ENCODE measurements around the gene PRR35.

The PRR35 gene

DNA sequence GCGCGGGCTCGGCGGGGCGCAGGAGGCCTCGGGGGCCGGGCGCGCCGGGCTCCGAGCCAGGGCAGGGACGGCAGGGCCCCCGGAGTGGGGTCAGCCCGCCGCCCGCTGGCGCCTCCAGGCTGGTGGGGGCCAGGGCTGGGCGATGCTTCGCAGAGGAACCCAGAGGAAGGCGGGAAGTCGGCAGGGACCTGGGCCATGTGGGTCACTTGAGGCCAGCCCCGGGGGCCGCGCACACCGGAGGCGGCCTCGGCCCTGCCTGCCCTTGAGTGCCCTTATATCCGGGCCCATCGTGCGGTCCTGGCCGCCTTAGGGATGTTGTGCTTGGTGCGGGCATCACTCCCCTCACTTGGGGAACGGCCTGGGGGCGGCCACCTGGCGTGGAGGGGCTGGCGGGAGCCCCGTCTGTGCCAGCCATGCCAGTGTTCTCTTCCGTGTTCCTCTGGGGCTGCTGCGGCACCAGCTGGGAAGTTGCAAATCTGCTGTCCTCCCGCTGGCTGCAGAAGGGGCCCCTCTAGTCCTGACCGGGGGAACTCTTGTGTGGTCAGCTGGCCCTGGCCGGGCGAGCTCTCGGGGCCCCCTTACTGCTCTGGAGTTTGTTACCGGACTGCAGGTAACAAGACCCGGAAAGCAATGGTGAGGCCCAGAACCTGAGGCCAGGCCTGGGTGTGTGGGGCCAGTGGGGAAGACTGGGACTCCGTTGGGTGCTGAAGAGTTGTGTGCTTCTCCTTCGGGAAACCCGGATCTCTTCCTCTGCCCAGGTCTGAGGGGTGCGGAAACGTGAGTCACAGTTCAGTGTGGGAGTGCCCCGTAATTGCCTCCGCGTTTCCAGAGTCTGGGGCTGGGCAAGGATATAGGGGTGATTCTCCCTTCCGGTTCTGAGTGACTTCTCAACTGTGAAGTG lies 31.8 kb upstream of the PRR35 start:
- peak; percentile 45 for DNase-seq
- ATAC-seq: peak; percentile 5

DNA sequence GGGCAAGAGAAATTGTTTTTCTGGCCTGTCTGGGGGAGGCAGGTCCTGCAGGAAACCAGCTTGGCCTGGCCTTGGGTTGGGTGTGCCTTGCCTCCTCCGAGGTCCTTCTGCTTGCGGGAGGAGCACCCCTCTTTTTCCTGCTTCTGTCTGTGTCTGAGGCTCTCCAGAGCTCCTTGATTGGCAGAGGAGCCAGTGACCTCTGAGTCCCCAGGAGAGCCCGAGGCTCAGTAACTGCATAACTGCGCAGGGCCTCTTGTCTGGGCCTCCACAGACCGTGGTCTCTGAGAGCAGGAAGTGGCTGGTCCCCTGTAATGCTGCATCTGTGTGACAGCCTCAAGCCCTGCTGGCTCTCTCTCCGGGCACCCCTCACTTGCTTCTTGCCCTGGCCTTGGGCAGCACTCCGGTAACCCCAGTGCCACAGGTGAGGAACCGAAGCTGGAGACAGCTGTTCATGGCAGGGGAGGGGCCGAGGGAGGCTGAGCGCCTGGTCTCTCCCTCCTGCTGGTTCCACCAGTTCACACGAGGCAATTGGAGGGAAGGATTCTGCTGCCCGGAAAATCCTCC lies 31.1 kb upstream of the PRR35 start:
- ATAC-seq (no peak), DNase-seq (peak; percentile 22)

DNA sequence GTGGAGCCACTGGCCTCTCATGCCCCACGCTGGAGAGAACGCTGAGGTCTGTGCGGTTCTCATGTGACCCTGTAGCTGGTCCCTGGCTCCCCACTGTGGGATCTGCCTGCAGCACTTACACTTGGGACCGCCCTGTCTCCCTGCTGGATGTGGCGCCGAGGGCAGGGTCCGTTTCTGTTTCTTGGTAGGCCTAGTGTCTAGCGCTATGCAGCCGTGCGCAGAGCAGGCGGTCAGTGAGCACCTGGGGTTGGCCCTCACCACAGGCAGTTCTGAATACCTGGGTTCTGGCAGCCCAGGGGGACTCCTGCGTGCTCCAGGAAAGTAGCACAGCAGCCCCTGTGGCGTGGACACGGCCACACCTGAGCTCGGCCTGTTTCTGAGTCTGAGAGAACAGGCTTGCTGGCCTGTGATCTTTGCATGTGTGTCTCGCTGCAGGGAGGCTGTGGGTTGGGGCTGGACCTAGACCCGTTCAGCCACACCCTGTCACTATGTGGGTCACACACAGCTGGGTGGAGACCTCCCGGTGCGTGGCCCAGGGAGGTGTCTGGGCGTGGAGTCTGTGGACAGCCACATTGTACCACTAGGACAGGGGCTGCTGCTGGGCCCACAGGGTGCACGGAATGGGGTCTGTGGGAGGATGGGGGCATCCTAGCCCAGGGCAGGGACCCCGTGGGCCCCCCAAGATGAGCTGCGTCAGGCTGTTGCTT lies 29.9 kb upstream of the PRR35 start:
- no peak for ATAC-seq
- DNase-seq: no peak

DNA sequence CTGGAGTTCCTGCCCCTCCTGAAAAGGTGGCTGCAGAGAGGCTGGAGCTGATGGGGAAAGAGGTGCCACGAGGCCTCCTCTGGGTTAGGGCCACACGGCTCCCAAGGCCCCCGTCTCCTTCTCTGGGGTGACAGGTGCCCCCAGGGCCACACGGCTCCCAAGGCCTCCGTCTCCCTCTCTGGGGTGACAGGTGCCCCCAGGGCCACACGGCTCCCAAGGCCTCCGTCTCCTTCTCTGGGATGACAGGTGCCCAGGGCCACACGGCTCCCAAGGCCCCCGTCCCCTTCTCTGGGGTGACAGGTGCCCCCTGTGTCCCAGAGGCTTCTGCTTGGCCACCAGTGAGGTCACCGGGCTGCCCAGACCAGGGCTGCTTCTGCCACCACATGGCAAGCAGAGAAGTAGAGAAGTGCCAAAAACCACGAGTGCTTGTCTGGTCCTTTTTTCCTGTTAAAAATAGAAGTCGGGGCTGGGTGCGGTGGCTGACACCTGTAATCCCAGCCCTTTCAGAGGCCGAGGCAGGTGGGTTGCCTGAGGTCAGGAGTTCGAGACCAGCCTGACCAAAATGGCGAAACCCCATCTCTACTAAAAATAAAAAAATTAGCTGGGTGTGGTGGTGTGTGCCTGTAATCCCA lies 28.6 kb upstream of the PRR35 start:
- ATAC-seq (no peak), DNase-seq (no peak)

DNA sequence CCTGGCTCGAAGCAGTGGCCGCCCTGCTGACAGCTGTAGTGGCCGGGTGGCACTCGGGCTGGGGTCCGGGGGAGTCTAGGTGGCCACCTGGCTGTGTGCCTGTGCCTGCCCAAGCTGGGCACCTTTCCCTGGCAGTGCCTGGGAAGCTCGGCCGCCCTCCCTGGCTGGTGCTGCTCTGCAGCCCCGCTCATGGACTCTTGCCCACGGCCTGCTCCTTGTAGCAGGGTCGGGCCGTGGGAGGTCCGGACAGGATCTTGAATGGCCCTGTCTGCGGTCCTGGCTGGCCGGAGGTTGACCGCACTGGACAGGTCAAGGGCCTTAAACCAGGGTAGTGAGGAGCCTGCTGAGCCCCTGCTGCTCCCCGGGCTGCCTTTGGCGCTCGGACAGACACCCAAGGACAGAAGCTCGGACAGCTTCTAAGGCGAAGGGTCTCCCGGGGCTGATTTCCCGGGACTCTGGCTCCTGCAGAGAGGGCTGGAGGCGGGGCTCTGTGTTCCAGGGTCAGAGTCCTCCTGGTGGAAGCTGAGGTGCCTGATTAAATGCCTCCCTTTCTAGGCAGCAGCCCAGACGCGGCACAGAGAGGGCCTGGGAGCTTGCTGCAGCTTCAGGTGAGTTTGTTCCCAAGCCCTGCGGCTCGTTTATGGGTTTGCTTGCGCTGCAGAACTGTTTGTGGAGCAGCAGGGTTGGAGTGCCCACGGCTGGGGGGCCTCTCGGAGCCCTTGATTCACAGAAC lies 26.6 kb upstream of the PRR35 start:
- ATAC-seq (no peak), DNase-seq (no peak)

DNA sequence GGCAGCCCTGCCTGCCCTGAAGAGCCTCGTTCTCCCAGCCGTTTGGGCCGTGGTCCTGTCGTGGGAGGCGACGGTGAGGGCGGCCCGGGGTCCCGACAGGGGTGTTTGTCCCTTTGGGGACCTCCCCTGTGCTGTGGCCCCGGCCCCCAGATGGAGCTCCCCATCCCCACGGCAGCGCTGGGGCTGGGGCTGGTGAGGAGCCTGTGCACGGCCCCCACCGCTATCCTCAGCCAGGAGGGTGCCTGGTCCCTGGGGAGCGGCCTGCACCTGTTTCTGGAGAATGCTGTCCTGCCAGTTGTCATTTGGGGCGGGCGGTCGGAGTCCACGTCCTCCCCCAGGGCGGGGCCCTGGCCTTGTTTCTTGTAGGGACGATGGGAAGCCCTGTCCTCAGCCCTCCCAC lies 26.1 kb upstream of the PRR35 start:
- ATAC-seq (no peak), DNase-seq (no peak)

DNA sequence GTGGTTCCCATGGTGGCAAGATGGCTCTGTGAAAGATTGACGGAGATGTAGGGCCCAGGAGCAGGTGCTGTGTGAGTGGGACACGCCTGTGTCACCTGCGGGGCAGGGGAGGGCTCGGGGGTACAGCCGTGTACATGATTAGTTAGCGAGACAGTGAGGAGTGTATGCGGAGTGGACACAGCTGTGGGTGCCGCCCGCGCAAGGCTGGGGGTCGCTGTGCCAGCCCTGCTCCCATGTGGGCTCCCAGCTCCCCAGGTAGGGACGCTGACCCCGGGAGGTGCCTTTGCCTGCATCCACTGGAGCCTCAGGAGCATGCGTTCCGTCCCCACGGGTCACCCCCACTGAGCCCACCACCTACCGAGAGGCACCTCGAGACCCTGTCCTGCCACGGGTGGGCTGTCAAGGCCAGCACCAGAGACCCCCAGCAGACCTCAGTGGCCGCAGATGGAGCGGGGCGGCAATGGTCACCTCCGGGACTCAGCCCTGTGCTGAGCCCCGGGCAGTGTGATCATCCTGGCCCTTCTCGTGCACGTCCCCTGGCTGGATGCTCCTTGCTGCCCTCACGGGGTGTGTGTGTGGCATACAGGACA lies 25.2 kb upstream of the PRR35 start:
- ATAC-seq: peak; percentile 12
- DNase-seq: no peak

DNA sequence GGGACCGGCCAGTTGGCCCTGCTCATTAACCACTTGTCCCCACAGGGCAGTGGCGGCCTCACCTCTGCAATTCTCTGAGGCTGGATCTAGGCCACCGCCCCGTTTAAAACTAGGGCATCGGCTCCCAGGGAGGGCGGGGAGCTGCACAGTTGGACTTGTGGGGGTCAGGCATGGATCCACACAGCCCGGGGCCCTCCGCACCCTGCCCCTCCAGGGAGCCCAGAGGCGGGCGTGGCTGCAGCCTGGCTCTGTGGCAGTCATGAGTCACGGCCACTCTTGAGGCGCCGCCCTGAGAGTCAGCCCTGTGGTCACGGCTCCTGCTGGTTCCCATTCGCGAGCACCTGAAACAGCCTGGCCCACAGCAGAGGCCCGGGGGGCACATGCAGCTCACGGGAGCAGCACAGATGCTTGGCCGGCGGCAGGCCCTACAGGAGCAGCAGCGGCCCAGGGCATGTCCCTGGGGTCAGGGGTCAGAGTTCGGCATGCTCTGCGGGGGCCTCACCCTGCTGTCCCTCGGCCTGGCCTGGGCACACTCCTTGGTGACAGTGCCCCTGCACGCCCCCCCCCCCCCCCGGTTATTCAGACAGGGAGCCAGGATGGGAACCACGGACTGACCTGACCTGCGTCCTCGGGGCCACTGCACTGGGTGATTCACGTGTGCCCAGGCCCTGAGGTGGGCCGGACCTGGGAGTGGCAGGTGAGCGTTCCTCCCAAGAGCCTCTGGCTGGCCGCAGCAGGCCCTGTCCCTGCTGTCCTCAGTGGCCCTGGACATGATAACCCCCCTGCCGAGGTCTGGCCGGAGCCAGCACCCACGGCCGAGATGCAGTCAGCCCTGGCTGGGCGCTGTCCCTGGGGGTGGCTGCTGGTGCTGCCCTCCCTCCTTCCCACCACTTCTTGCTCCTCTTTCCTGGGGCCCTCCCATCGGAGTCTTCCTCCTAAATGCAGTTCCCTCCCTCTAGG lies 24.5 kb upstream of the PRR35 start:
- ATAC-seq (peak; percentile 56), DNase-seq (no peak)

DNA sequence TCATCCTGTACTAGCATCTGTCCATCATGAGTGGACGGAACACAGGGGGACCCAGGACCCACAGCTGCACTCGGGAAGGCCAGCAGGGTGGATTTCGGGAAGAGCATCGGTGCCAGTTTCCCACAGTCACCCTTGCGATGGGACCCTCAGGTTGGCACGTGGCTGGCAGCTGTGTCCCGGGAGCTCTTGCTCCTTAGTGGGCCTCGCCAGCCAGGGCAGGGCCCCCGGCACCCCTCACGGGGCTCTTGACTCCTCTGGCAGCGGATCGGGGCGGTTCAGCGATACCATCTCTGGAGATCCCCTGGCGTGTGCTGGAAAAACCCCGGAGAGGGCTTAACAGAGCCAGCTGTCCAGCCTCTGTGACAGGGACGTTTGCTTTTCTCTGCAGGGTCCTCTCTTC lies 23.4 kb upstream of the PRR35 start:
- ATAC-seq (no peak), DNase-seq (no peak)

DNA sequence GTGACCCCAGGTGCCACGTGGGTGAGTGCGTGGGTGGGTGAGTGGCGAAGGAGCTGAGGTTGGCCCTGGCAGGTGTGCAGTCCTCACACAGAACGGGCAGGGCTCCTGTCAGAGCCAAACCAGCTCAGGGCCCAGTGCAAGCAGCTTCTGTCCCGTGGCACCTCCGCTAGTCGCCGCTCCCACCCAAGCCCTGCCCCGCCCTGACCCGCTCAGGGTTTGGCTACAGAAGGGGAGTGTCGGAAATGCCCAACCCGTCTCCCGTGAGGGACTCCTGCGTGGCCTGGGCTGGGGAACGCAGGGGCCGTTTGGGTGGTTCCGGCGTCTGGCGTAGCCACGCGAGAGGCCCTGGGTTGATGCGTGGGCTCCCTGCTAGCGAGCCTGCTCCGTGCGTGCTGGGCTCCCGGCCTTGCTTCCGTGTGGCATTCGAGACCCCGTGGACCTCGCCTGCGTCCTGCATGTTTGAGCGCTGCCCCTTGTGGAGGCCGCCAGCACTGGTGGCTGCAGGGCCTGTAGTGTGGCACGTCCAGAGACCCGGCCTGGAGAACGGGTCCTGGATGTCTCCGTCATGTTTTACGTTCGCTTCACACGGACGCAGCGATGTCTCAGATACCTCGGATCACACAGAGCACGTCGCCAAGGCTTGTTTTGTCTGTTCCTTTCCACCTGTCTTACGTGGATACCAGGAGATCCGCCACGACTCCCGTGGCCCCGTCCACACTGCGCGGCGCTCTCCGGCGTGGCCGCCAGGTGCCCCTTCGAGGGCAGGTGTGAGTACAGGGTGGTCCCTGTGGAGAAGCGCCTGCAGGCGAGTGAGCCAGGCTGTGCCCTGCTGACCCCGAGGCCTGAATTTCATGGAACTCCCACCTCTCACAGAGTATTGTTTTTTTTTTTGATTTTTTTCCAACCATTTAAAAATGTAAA lies 22.5 kb upstream of the PRR35 start:
- DNase-seq (no peak), ATAC-seq (no peak)

DNA sequence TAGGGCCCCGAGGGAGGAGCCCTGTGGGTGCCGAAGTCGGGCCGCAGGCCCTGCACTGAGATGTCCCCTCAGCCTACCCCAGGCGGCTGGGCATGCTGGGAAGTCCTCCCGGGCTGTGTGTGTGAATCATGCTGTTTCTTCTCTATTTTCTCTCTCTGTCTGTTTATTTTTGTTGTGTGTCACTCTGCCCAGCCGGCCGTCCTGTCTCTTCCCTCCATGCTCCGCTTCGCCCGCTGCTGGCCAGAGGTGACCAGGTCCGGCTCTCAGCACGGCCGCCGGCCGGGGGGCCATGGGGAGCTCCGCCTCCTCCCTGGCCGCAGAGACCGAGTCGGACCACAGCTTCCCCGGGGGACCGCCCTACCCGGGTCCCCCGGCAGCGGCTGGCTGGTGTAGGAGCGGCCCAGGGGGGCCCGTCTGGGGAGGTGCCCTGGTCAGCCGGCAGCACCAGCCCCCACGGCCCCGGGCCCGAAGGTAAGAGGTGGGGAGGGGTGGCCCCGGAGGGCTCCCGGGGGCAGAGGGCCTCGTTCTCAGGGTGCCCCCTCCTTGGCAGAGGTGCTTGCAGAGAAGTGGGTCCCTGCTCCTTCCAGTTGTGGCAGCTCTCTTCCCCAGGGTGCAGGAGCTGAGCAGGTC lies 20.2 kb upstream of the PRR35 start:
- DNase-seq (no peak), ATAC-seq (no peak)

DNA sequence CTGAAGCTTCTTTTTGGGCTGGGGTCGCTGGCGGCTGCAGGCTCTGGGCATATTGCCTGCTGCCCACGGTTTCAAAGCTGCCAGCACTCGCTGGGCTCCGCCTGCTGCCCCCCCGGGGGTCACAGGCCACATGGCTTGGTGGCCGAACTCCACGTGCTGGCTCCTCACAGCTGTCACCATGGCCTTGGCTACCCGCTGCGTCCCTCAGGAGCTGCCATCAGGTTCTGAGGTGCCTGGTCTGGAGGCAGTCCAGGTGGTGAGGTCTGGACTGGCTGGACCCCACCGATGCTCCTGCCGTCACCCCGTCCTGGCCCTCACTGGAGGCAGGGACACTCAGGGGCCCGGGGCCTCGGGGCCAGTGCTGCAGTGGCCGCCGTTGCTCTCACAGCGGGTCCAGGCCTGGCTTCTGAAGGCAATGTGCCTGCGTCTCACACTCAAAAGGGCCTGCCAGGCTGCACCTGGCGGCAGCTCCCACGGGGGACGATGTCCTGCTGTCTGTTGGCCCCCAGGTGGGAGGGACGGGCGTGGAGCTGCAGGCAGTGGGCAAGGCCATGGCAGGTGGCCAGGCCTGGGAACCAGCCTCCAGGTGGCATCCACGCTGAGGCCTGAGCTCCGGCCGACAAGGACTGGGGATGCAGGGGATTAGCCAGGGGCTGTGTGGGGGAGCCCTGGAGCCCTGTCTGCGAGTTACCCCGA lies 19.4 kb upstream of the PRR35 start:
- ATAC-seq (no peak), DNase-seq (no peak)

DNA sequence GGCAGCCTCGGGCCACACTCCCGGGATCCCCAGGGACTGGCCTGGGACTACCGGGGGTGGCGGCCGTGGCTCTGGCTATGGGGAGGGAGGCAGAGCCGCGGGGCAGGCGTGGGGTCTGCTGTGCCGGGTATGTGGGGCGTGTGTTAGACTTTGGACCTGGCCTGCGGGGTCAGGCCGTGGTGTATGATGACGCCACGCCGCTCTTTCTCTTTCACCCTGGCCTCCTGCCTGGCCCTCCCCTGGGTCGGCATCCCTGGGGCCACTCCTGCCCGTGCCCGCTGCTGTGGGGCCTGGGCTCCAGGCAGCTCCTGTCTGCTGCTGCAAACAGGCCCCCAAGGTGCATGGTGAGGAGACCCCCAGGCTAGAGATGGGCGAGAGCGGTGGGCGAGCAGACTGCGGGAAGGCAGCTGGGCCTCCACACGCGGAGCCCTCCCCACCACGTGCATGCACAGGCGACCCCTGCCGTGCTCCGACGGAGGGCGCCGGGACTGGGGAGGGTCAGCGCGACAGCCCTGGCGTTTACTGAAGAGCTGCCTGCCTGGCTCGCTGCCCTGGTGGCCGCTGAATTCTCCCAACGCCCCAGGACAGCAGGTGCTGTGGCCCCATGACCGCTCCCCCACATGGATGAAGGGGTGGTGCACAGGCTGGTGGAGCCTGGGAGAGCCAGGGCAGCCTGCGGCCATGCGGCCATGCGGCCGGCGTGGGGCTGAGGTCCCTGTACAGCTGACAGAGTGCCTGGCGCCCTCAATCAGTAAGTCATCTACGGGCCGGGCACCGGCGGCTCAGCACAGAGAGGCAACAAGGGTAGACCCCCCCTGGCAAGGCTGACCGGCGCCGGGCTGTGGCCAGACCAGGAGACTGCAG lies 16.7 kb upstream of the PRR35 start:
- no peak for DNase-seq
- ATAC-seq: no peak

DNA sequence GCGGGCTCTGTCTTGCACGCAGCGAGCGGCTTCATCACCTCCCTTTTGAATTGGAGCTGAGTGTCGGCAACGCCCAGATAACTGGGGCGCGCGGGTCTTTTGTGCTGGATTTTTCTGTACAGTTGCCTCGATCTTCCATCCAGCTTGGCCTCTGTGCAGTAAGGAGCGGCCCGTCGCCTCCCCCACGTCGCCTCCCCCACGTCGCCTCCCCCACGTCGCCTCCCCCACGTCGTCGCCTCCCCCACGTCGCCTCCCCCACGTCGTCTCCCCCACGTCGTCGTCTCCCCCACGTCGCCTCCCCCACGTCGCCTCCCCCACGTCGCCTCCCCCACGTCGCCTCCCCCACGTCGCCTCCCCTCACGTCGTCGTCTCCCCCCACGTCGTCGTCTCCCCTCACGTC lies 15.7 kb upstream of the PRR35 start:
- DNase-seq (no peak), ATAC-seq (no peak)

DNA sequence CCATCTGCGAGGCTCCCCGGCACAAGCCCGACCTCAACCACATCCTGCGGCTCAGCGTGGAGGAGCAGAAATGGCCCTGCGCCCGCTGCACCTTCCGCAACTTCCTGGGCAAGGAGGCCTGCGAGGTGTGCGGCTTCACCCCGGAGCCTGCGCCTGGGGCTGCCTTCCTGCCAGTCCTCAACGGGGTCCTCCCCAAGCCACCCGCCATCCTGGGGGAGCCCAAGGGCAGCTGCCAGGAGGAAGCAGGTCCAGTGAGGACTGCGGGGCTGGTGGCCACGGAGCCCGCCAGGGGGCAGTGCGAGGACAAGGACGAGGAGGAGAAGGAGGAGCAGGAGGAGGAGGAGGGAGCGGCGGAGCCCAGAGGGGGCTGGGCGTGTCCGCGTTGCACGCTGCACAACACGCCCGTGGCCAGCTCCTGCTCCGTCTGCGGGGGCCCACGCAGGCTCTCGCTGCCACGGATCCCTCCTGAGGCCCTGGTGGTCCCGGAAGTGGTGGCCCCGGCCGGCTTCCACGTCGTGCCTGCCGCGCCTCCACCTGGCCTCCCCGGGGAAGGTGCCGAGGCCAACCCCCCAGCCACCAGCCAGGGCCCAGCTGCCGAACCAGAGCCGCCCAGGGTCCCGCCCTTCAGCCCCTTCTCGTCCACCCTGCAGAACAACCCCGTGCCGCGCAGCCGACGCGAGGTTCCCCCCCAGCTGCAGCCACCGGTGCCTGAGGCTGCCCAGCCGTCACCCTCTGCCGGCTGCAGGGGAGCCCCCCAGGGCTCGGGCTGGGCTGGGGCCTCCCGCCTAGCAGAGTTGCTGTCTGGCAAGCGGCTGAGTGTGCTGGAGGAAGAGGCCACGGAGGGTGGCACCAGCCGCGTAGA lies 13.1 kb upstream of the PRR35 start:
- DNase-seq: peak; percentile 52

DNA sequence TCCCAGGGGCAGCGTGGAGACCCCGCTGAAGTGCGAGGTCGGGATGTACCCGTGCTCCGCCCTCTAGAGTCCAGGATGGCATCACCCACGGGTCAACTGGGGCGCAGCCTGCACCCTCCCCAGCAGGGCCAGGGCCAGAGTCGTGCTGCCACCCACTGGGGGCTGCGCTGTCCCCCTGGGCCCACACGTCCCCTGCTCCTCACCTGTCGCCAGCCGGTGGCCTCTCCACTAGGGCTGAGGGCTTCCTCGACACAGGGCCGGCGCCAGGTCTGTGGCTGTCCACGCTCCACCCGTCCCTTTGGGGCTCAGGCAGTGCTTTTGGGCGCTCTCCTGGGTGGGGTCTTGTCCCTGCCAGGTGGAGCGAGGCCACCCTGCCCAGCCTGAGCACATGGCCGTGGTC lies 11.6 kb upstream of the PRR35 start:
- DNase-seq (no peak), ATAC-seq (no peak)

More for the DNA sequence above, 13.1 kb upstream of the PRR35 start:
- ATAC-seq: peak; percentile 31
